HepG2 (cell line): Measurements from ENCODE around the gene POLE3. TPM values are rescaled to one million over a fixed set of nuclear protein-coding genes. Genes with fewer than 3 reads are reported as not detected.

Experiments
- ATF3 ChIP-seq: sonication (generic); formaldehyde crosslinking; IDR thresholded peaks from 2 replicates; pipeline ENCODE4 v1.4.0; 2020; ENCODE audit warnings: missing genetic modification reagents
- CENPT ChIP-seq: sonication (generic); formaldehyde crosslinking; IDR thresholded peaks from 2 replicates; pipeline ENCODE4 v1.8.0; 2022; ENCODE audit warnings: low read depth, mild to moderate bottlenecking, moderate library complexity, missing genetic modification reagents
- CHD2 ChIP-seq: IDR thresholded peaks from 2 replicates; pipeline ENCODE4 v1.6.1; 2011; ENCODE audit warnings: low read depth, low read length, improper control_type of control experiment
- GATAD2A ChIP-seq: IDR thresholded peaks from 2 replicates; pipeline ENCODE4 v1.6.1; 2016
- MEIS1 ChIP-seq: sonication (generic); formaldehyde crosslinking; IDR thresholded peaks from 2 replicates; pipeline ENCODE4 v1.9.0; 2021; ENCODE audit warnings: mild to moderate bottlenecking, missing genetic modification reagents, moderate library complexity, borderline replicate concordance
- MYPOP ChIP-seq: sonication (generic); formaldehyde crosslinking; IDR thresholded peaks from 2 replicates; pipeline ENCODE4 v1.8.1; 2023; ENCODE audit warnings: mild to moderate bottlenecking, moderate library complexity, missing genetic modification reagents
- PAF1 ChIP-seq: IDR thresholded peaks from 2 replicates; pipeline ENCODE4 v1.6.1; 2016; ENCODE audit warnings: missing genetic modification reagents, missing compliant biosample characterization
- PAWR ChIP-seq: sonication (generic); formaldehyde crosslinking; IDR thresholded peaks from 2 replicates; pipeline ENCODE4 v1.4.0; 2020; ENCODE audit warnings: missing genetic modification reagents, mild to moderate bottlenecking, borderline replicate concordance
- PHF20 ChIP-seq: sonication (generic); formaldehyde crosslinking; IDR thresholded peaks from 2 replicates; pipeline ENCODE4 v1.5.0; 2020; ENCODE audit warnings: mild to moderate bottlenecking, missing genetic modification reagents
- PPARG ChIP-seq: conservative IDR thresholded peaks from 2 replicates; pipeline ENCODE4 v1.6.1; 2016; ENCODE audit warnings: missing biosample characterization, missing genetic modification reagents
- RXRA ChIP-seq: sonication (generic); formaldehyde crosslinking; IDR thresholded peaks from 2 replicates; pipeline ENCODE4 v1.5.1; 2020; ENCODE audit warnings: missing genetic modification reagents
- SNAPC2 ChIP-seq: sonication (generic); formaldehyde crosslinking; IDR thresholded peaks from 2 replicates; pipeline ENCODE4 v1.8.1; 2022; ENCODE audit warnings: mild to moderate bottlenecking, missing genetic modification reagents
- SNAPC4 ChIP-seq: sonication (generic); formaldehyde crosslinking; IDR thresholded peaks from 2 replicates; pipeline ENCODE4 v1.4.0; 2020; ENCODE audit warnings: mild to moderate bottlenecking, missing genetic modification reagents
- ZFP37 ChIP-seq: sonication (generic); formaldehyde crosslinking; IDR thresholded peaks from 2 replicates; pipeline ENCODE4 v1.4.0; 2020; ENCODE audit warnings: missing genetic modification reagents, borderline replicate concordance
- ZNF572 ChIP-seq: sonication (generic); formaldehyde crosslinking; IDR thresholded peaks from 2 replicates; pipeline ENCODE4 v1.5.1; 2020; ENCODE audit warnings: mild to moderate bottlenecking, missing genetic modification reagents
- polyA plus RNA-seq, 8 experiments: library from polyadenylated mRNA; depleted of rRNA in 3 of 8; stranded (reverse) in 7 of 8; unstranded in 1 of 8; fragments of >200 nt; fragmentation: Illumina TruSeq in 4 of 8; extraction: Trizol in 4 of 8; gene quantifications; 2 replicates each; pipeline versions ENCODE4 v1.2.1 to v1.2.3, GENCODE V29; 2011 to 2016; ENCODE audit warnings: low read depth in 4 of 8, missing spikeins in 1 of 8, mixed read lengths in 1 of 8; ENCODE audit not compliant: insufficient read depth in 1 of 8
- total RNA-seq, 5 experiments: library from RNA; depleted of rRNA; stranded (reverse); fragments of >200 nt; fragmentation: Illumina TruSeq; extraction: Trizol; gene quantifications; 2 replicates each; pipeline ENCODE4 v1.2.3, GENCODE V29; 2016; ENCODE audit warnings: low read depth in 1 of 5
- TF ChIP-seq, protein P1 (sequence below): sonication (generic); formaldehyde crosslinking; IDR thresholded peaks from 2 replicates; pipeline ENCODE4 v1.5.0; 2020; ENCODE audit warnings: mild to moderate bottlenecking, missing genetic modification reagents
- TF ChIP-seq, protein P2 (sequence below): sonication (generic); formaldehyde crosslinking; IDR thresholded peaks from 2 replicates; pipeline ENCODE4 v1.5.0; 2020; ENCODE audit warnings: missing genetic modification reagents
- TF ChIP-seq, protein P3 (sequence below): IDR thresholded peaks from 2 replicates; pipeline ENCODE4 v1.6.1; 2012; ENCODE audit warnings: inconsistent platforms

POLE3 gene
- total and polyA plus RNA-seq, 2 of the 13 experiments (the other 11 are each of a cell fraction or from before 2014, with no cell fraction given), result 36.0 to 77.2 TPM

DNA sequence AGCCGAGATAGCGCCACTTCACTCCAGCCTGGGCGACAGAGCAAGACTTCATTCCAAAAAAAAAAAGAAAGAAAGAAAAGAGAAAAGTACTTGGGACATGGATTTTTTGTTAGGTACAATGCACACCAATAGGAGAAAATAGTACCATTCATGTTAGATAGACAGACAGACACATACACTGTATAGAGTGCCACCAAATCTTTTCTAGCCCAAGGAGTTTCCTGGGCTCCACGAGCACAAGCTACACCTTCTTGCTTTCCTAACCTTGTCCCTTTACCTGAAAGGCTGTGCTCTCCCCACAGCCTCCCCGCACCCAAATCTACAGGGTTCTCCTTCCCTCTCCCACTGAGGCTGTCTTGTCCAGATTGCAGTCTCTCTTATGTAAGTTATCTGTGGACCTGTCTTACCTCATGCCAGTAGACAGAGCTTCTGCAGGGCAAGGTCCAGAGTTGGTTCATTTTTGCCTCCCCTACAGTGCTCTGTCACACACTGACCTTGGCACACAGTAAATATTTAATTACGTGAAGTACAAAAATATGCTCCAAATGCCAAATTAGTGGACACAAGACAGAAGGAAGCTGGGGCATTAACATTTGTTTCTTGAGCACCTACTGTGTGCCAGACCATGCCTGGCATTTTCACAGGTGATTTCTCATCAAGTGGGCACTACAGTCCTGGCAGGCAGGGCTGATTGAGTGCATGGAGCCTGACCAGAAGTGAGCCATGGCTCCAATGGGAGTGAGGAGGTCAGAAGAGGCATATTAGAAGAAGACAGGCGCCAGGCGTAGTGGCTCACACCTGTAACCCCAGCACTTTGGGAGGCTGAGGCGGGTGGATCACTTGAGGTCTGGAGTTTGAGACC, 15.2 kb downstream of the POLE3 start (continued):
- TF ChIP-seq, protein P1, sequence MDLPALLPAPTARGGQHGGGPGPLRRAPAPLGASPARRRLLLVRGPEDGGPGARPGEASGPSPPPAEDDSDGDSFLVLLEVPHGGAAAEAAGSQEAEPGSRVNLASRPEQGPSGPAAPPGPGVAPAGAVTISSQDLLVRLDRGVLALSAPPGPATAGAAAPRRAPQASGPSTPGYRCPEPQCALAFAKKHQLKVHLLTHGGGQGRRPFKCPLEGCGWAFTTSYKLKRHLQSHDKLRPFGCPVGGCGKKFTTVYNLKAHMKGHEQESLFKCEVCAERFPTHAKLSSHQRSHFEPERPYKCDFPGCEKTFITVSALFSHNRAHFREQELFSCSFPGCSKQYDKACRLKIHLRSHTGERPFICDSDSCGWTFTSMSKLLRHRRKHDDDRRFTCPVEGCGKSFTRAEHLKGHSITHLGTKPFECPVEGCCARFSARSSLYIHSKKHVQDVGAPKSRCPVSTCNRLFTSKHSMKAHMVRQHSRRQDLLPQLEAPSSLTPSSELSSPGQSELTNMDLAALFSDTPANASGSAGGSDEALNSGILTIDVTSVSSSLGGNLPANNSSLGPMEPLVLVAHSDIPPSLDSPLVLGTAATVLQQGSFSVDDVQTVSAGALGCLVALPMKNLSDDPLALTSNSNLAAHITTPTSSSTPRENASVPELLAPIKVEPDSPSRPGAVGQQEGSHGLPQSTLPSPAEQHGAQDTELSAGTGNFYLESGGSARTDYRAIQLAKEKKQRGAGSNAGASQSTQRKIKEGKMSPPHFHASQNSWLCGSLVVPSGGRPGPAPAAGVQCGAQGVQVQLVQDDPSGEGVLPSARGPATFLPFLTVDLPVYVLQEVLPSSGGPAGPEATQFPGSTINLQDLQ, result 0 out of 2 replicates have a peak, but pooled peaks have one; percentile 47
- TF ChIP-seq GATAD2A (peak; percentile 98), ZFP37 (no peak), SNAPC4 (no peak), ZNF572 (CRISPR knock-in tag) (no peak), SNAPC2 (CRISPR knock-in tag) (no peak; the same call in 1 of the 2 replicates), CENPT (no peak), RXRA (CRISPR knock-in tag) (peak; percentile 88; the same call in 1 of the 2 replicates), MYPOP (CRISPR knock-in tag) (no peak), CHD2 (no peak), ATF3 (CRISPR knock-in tag) (peak; percentile 61; the same call in 1 of the 2 replicates), PAF1 (CRISPR knock-in tag) (no peak), PHF20 (CRISPR knock-in tag) (0 out of 2 replicates have a peak, but pooled peaks have one; percentile 46), PPARG (CRISPR knock-in tag) (peak; percentile 96), MEIS1 (CRISPR knock-in tag) (peak; percentile 76; the same call in 1 of the 2 replicates), PAWR (no peak)
- TF ChIP-seq, protein P2, sequence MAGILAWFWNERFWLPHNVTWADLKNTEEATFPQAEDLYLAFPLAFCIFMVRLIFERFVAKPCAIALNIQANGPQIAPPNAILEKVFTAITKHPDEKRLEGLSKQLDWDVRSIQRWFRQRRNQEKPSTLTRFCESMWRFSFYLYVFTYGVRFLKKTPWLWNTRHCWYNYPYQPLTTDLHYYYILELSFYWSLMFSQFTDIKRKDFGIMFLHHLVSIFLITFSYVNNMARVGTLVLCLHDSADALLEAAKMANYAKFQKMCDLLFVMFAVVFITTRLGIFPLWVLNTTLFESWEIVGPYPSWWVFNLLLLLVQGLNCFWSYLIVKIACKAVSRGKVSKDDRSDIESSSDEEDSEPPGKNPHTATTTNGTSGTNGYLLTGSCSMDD (CRISPR knock-in tag), result no peak
- TF ChIP-seq, protein P3, sequence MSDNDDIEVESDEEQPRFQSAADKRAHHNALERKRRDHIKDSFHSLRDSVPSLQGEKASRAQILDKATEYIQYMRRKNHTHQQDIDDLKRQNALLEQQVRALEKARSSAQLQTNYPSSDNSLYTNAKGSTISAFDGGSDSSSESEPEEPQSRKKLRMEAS, result peak; percentile 50; the same call in 1 of the 2 replicates
